ENCODE measurements around the gene ANKUB1.

Gene ANKUB1

GRCh38 chr3:149819432-149819831 lies 27.1 kb upstream of the ANKUB1 start:
- no peaks in the 10 kb centered on the region for H3K36me3 ChIP-seq
- H3K27ac ChIP-seq, result peak overlapping the region; percentile 63
- no peaks in the 10 kb centered on the region for H3K27me3 ChIP-seq
- no peak overlapping the region for H3K4me3 ChIP-seq (ENCODE audit: low read depth in 1 of 2, low read length in 1 of 2)
- TF ChIP-seq CTCF (IDR thresholded peaks at IDR 0.05), result no peak
- peaks cover 65 to 81% of the 10 kb centered on the region in 2 experiments for H3K4me1 ChIP-seq (ENCODE audit: control insufficient read depth in 1 of 2, insufficient read depth in 1 of 2, low read depth in 1 of 2, low read length in 1 of 2)
- no peaks in the 10 kb centered on the region for H3K9me3 ChIP-seq

- TF ChIP-seq CTCF (IDR thresholded peaks at IDR 0.05), result no peak
- peaks cover 71 to 76% of the 10 kb centered on the region in 2 experiments for H3K4me1 ChIP-seq (ENCODE audit: control insufficient read depth in 1 of 2, insufficient read depth in 1 of 2, low read depth in 1 of 2, low read length in 1 of 2)
- H3K27ac ChIP-seq, result peak overlapping the region; percentile 99
- H3K4me3 ChIP-seq (ENCODE audit: low read depth in 1 of 2, low read length in 1 of 2), result peak overlapping the region; percentile 89 to 94
- no peaks in the 10 kb centered on the region for H3K9me3 ChIP-seq
- H3K36me3 ChIP-seq, result no peaks in the 10 kb centered on the region
- H3K27me3 ChIP-seq, result no peaks in the 10 kb centered on the region
These were observed 24.6 kb upstream of the ANKUB1 start for GRCh38 chr3:149816986-149817385.

GRCh38 chr3:149816311-149816710 lies 24.0 kb upstream of the ANKUB1 start:
- no peak for TF ChIP-seq CTCF (IDR thresholded peaks at IDR 0.05)
- Histone ChIP-seq H3K4me3 (ENCODE audit: low read depth in 1 of 2, low read length in 1 of 2) (peak overlapping the region; percentile 89 to 94), H3K27me3 (no peaks in the 10 kb centered on the region), H3K36me3 (no peaks in the 10 kb centered on the region), H3K4me1 (ENCODE audit: control insufficient read depth in 1 of 2, insufficient read depth in 1 of 2, low read depth in 1 of 2, low read length in 1 of 2) (peaks cover 67 to 73% of the 10 kb centered on the region in 2 experiments), H3K9me3 (no peaks in the 10 kb centered on the region), H3K27ac (peak overlapping the region; percentile 99)

- no peak for TF ChIP-seq CTCF (IDR thresholded peaks at IDR 0.05)
- no peaks in the 10 kb centered on the region for H3K27me3 ChIP-seq
- no peaks in the 10 kb centered on the region for H3K36me3 ChIP-seq
- peak overlapping the region; percentile 89 to 94 for H3K4me3 ChIP-seq (ENCODE audit: low read depth in 1 of 2, low read length in 1 of 2)
- peak overlapping the region; percentile 99 for H3K27ac ChIP-seq
- H3K9me3 ChIP-seq, result no peaks in the 10 kb centered on the region
- H3K4me1 ChIP-seq (ENCODE audit: control insufficient read depth in 1 of 2, insufficient read depth in 1 of 2, low read depth in 1 of 2, low read length in 1 of 2), result peaks cover 62 to 67% of the 10 kb centered on the region in 2 experiments
These were observed 23.4 kb upstream of the ANKUB1 start for GRCh38 chr3:149815728-149816127.

- no peak for TF ChIP-seq CTCF (IDR thresholded peaks at IDR 0.05)
- H3K4me3 ChIP-seq (ENCODE audit: low read depth in 1 of 2, low read length in 1 of 2), result peak overlapping the region; percentile 89 to 94
These were observed 23.0 kb upstream of the ANKUB1 start for GRCh38 chr3:149815321-149815720.

More at GRCh38 chr3:149815321-149815720, 23.0 kb upstream of the ANKUB1 start:
- Histone ChIP-seq H3K27ac (peak overlapping the region; percentile 99), H3K27me3 (no peaks in the 10 kb centered on the region), H3K9me3 (no peaks in the 10 kb centered on the region), H3K36me3 (no peaks in the 10 kb centered on the region), H3K4me1 (ENCODE audit: control insufficient read depth in 1 of 2, insufficient read depth in 1 of 2, low read depth in 1 of 2, low read length in 1 of 2) (peaks cover 59 to 63% of the 10 kb centered on the region in 2 experiments)
